Liver (tissue), 9 donors: ENCODE results near the gene FRMD1. TPM values are rescaled to one million over a fixed set of nuclear protein-coding genes. Genes with fewer than 3 reads are reported as not detected.

ENCODE experiments used
- DNase-seq: peaks from one replicate; pipeline ENCODE4 v3.0.0-alpha.2; 2017; ENCODE audit warnings: low spot score
- H3K27ac ChIP-seq, 2 donors: one replicate each; pipeline ENCODE4 v1.7.0; 2013; ENCODE audit warnings: inconsistent platforms in 2 of 2, low read length in 2 of 2, control low read depth in 1 of 2, low read depth in 1 of 2, mild to moderate bottlenecking in 1 of 2
- H3K27me3 ChIP-seq, 4 donors: one replicate each; pipeline versions ENCODE4 v1.6.1 to v1.7.0; 2013; ENCODE audit warnings: low read length in 3 of 4, inconsistent platforms in 1 of 4, mild to moderate bottlenecking in 1 of 4, moderate library complexity in 1 of 4; ENCODE audit not compliant: control insufficient read depth in 4 of 4, insufficient read depth in 4 of 4
- H3K36me3 ChIP-seq, 4 donors: one replicate each; pipeline versions ENCODE4 v1.6.1 to v1.7.0; 2013; ENCODE audit warnings: low read length in 3 of 4, mild to moderate bottlenecking in 3 of 4, low read depth in 1 of 4, moderate library complexity in 1 of 4; ENCODE audit not compliant: control insufficient read depth in 4 of 4, insufficient read depth in 3 of 4
- H3K4me1 ChIP-seq, 4 donors: one replicate each; pipeline versions ENCODE4 v1.6.1 to v1.7.0; 2013; ENCODE audit warnings: low read length in 3 of 4, mild to moderate bottlenecking in 3 of 4, moderate library complexity in 1 of 4; ENCODE audit not compliant: control insufficient read depth in 4 of 4, insufficient read depth in 4 of 4
- H3K4me3 ChIP-seq, 3 donors: one replicate each; pipeline versions ENCODE4 v1.6.1 to v1.7.0; 2013; ENCODE audit warnings: low read length in 3 of 3, control low read depth in 1 of 3, low read depth in 1 of 3, mild to moderate bottlenecking in 1 of 3
- H3K9ac ChIP-seq, 2 donors: one replicate each; pipeline ENCODE4 v1.7.0; 2013; ENCODE audit warnings: low read length in 2 of 2, mild to moderate bottlenecking in 2 of 2, moderate library complexity in 2 of 2, control low read depth in 1 of 2, low read depth in 1 of 2
- H3K9me3 ChIP-seq, 4 donors: one replicate each; pipeline versions ENCODE4 v1.6.1 to v1.7.0; 2013; ENCODE audit warnings: low read length in 3 of 4; ENCODE audit not compliant: control insufficient read depth in 4 of 4
- CTCF ChIP-seq: fragments of 150-350 bp; IDR thresholded peaks from 2 replicates; pipeline ENCODE4 v1.5.1; 2017; ENCODE audit warnings: improper control_type of control experiment, low read depth, low read length; ENCODE audit not compliant: missing input control
- EGR1 ChIP-seq, 2 donors: IDR thresholded peaks; 2 replicates each; pipeline ENCODE4 v1.6.1; 2016 to 2018; ENCODE audit warnings: antibody characterized with exemption in 2 of 2, low read depth in 2 of 2
- FOXA1 ChIP-seq: IDR thresholded peaks from 2 replicates; pipeline ENCODE4 v1.6.1; 2016; ENCODE audit warnings: antibody characterized with exemption
- FOXA2 ChIP-seq: IDR thresholded peaks from 2 replicates; pipeline ENCODE4 v1.6.1; 2016; ENCODE audit warnings: antibody characterized with exemption
- GABPA ChIP-seq, 2 donors: IDR thresholded peaks in 1 of 2; conservative IDR thresholded peaks in 1 of 2; 2 replicates each; pipeline ENCODE4 v1.6.1; 2016; ENCODE audit warnings: antibody characterized with exemption in 2 of 2, mild to moderate bottlenecking in 1 of 2, moderate library complexity in 1 of 2
- HNF4A ChIP-seq, 2 donors: conservative IDR thresholded peaks; 2 replicates each; pipeline ENCODE4 v1.6.1; 2016; ENCODE audit warnings: antibody characterized with exemption in 2 of 2, mild to moderate bottlenecking in 2 of 2
- HNF4G ChIP-seq: IDR thresholded peaks from 2 replicates; pipeline ENCODE4 v1.6.1; 2016; ENCODE audit warnings: antibody characterized with exemption
- JUND ChIP-seq, 2 donors: IDR thresholded peaks; 2 replicates each; pipeline ENCODE4 v1.6.1; 2016; ENCODE audit warnings: antibody characterized with exemption in 2 of 2
- NR2F2 ChIP-seq: IDR thresholded peaks from 2 replicates; pipeline ENCODE4 v1.6.1; 2016; ENCODE audit warnings: antibody characterized with exemption
- RAD21 ChIP-seq, 2 donors: IDR thresholded peaks; 2 replicates each; pipeline ENCODE4 v1.6.1; 2016; ENCODE audit warnings: antibody characterized with exemption in 2 of 2, mild to moderate bottlenecking in 2 of 2
- RXRA ChIP-seq, 2 donors: IDR thresholded peaks; 2 replicates each; pipeline ENCODE4 v1.6.1; 2017 to 2018; ENCODE audit warnings: antibody characterized with exemption in 2 of 2, mild to moderate bottlenecking in 1 of 2
- SP1 ChIP-seq: IDR thresholded peaks from 2 replicates; pipeline ENCODE4 v1.6.1; 2018; ENCODE audit warnings: antibody characterized with exemption, mild to moderate bottlenecking
- TAF1 ChIP-seq: conservative IDR thresholded peaks from 2 replicates; pipeline ENCODE4 v1.6.1; 2016; ENCODE audit warnings: antibody characterized with exemption, mild to moderate bottlenecking
- YY1 ChIP-seq: IDR thresholded peaks from 2 replicates; pipeline ENCODE4 v1.6.1; 2016; ENCODE audit warnings: antibody characterized with exemption, mild to moderate bottlenecking
- ZBTB33 ChIP-seq: IDR thresholded peaks from 2 replicates; pipeline ENCODE4 v1.6.1; 2016; ENCODE audit warnings: antibody characterized with exemption
- WGBS: extraction: QIAGEN DNeasy Blood & Tissue Kit; methylation state at CpG from one replicate; pipeline ENCODE4 v1.1.7; 2013; 5-methylcytosine and 5-hydroxymethylcytosine counted together
- polyA plus RNA-seq, 2 donors: library from polyadenylated mRNA; stranded (reverse) in 1 of 2; unstranded in 1 of 2; fragments of 200-250 nt in 1 of 2; fragments of >200 nt in 1 of 2; fragmentation: Nextera tagmentation in 1 of 2; extraction: Ambion mirVana in 1 of 2; gene quantifications; one replicate each; pipeline versions ENCODE4 v1.2.1 to v1.2.3, GENCODE V29; 2013 to 2015
- total RNA-seq, 2 donors: library from RNA; depleted of rRNA; stranded (reverse); fragments of >200 nt; gene quantifications; one replicate each; pipeline ENCODE4 v1.2.3, GENCODE V29; 2014
- TF ChIP-seq, protein P1 (sequence below): IDR thresholded peaks from 2 replicates; pipeline ENCODE4 v1.6.1; 2016; ENCODE audit warnings: antibody characterized with exemption, mild to moderate bottlenecking
- TF ChIP-seq, protein P2 (sequence below): IDR thresholded peaks from 2 replicates; pipeline ENCODE4 v1.6.1; 2016; ENCODE audit warnings: antibody characterized with exemption
- TF ChIP-seq, protein P3 (sequence below): IDR thresholded peaks from 2 replicates; pipeline ENCODE4 v1.6.1; 2016; ENCODE audit warnings: antibody characterized with exemption
- donor health status: healthy.
- donor health status: healthy.
- donor health status: healthy.
- donor health status: healthy.
- donor health status: healthy.

The FRMD1 gene
- total and polyA plus RNA-seq, 4 donors: 0.04 to 0.17 (median 0.12) TPM

GRCh38 chr6:168035098-168035660 is 43.8 kb downstream of the FRMD1 start:
- Histone ChIP-seq H3K9me3 (peaks cover 12 to 29% (median 12%) of the 10 kb centered on the region in 4 donors), H3K36me3 (no peaks in the 10 kb centered on the region), H3K27me3 (no peaks in the 10 kb centered on the region), H3K4me3 (peak overlapping the region in 2 of 3 donors; percentile 27 to 50), H3K4me1 (peaks cover 0 to 6% (median 4%) of the 10 kb centered on the region in 4 donors), H3K9ac (no peak overlapping the region), H3K27ac (peak overlapping the region; percentile 43 to 76)
- no peak for DNase-seq
- WGBS: 39% methylated on average over 45 of the region's 45 CpGs
- TF ChIP-seq TAF1: no peak
- peak in 1 of 2 donors; percentile 42 for TF ChIP-seq RXRA (IDR thresholded peaks at IDR 0.05)
- peak; percentile 28 for TF ChIP-seq SP1
- TF ChIP-seq CTCF: no peak

DNA sequence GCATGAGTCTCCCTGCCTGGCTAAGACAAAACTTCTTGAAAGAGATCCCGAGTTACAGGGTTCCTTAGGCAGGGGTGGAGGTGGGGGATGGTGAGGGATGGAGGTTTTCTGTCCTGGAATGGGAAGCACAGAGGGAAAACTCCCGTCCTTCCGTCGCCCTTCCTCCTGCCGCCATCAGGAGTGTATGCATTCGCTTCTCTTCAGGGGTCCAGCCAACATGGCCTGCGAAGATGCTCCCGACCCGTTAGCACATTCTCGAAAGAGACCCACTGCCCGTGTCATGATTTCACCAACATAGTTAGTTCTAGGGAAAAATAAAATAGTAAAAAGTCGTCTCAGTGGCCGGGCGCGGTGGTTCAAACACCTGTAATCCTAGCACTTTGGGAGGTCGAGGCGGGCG is 44.5 kb downstream of the FRMD1 start:
- Histone ChIP-seq H3K27me3 (no peaks in the 10 kb centered on the region), H3K9me3 (peaks cover 6 to 22% (median 7%) of the 10 kb centered on the region in 4 donors), H3K4me3 (no peak overlapping the region), H3K4me1 (peaks cover 0 to 6% (median 4%) of the 10 kb centered on the region in 4 donors), H3K9ac (no peak overlapping the region), H3K36me3 (no peaks in the 10 kb centered on the region), H3K27ac (peak overlapping the region; percentile 36 to 54)
- TF ChIP-seq RAD21 (IDR thresholded peaks at IDR 0.05): no peak
- no peak for TF ChIP-seq EGR1 (IDR thresholded peaks at IDR 0.05; ENCODE audit: low read depth in 2 of 2)
- no peak for TF ChIP-seq GABPA (IDR thresholded peaks at IDR 0.05 in 1 of 2, conservative IDR thresholded peaks at IDR 0.05 in 1 of 2)
- TF ChIP-seq TAF1: no peak
- no peak for TF ChIP-seq FOXA1
- TF ChIP-seq ZBTB33: no peak
- TF ChIP-seq FOXA2: no peak
- no peak for TF ChIP-seq HNF4A (conservative IDR thresholded peaks at IDR 0.05)
- TF ChIP-seq JUND (IDR thresholded peaks at IDR 0.05): no peak
- TF ChIP-seq NR2F2: no peak
- TF ChIP-seq RXRA (IDR thresholded peaks at IDR 0.05): no peak
- no peak for TF ChIP-seq YY1
- TF ChIP-seq, protein P1, sequence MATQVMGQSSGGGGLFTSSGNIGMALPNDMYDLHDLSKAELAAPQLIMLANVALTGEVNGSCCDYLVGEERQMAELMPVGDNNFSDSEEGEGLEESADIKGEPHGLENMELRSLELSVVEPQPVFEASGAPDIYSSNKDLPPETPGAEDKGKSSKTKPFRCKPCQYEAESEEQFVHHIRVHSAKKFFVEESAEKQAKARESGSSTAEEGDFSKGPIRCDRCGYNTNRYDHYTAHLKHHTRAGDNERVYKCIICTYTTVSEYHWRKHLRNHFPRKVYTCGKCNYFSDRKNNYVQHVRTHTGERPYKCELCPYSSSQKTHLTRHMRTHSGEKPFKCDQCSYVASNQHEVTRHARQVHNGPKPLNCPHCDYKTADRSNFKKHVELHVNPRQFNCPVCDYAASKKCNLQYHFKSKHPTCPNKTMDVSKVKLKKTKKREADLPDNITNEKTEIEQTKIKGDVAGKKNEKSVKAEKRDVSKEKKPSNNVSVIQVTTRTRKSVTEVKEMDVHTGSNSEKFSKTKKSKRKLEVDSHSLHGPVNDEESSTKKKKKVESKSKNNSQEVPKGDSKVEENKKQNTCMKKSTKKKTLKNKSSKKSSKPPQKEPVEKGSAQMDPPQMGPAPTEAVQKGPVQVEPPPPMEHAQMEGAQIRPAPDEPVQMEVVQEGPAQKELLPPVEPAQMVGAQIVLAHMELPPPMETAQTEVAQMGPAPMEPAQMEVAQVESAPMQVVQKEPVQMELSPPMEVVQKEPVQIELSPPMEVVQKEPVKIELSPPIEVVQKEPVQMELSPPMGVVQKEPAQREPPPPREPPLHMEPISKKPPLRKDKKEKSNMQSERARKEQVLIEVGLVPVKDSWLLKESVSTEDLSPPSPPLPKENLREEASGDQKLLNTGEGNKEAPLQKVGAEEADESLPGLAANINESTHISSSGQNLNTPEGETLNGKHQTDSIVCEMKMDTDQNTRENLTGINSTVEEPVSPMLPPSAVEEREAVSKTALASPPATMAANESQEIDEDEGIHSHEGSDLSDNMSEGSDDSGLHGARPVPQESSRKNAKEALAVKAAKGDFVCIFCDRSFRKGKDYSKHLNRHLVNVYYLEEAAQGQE: no peak
- TF ChIP-seq, protein P2, sequence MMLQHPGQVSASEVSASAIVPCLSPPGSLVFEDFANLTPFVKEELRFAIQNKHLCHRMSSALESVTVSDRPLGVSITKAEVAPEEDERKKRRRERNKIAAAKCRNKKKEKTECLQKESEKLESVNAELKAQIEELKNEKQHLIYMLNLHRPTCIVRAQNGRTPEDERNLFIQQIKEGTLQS: no peak
- TF ChIP-seq, protein P3, sequence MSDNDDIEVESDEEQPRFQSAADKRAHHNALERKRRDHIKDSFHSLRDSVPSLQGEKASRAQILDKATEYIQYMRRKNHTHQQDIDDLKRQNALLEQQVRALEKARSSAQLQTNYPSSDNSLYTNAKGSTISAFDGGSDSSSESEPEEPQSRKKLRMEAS: no peak
- no peak for TF ChIP-seq SP1
- TF ChIP-seq HNF4G: no peak
- TF ChIP-seq CTCF: no peak
- no peak for DNase-seq
- 93% methylated on average over 18 of the region's 18 CpGs for WGBS
